ENCODE results near the gene NCOA1. TPM values are rescaled to one million over a fixed set of nuclear protein-coding genes. Genes with fewer than 3 reads are reported as not detected.

The NCOA1 gene
- polyA plus RNA-seq, 1 donor (not counting 4 experiments of a cell fraction or from before 2014, with no cell fraction given): 5.0 TPM

GRCh38 chr2:24722141-24722790 is 231.2 kb downstream of the NCOA1 start:
- no peak for FAIRE-seq

DNA sequence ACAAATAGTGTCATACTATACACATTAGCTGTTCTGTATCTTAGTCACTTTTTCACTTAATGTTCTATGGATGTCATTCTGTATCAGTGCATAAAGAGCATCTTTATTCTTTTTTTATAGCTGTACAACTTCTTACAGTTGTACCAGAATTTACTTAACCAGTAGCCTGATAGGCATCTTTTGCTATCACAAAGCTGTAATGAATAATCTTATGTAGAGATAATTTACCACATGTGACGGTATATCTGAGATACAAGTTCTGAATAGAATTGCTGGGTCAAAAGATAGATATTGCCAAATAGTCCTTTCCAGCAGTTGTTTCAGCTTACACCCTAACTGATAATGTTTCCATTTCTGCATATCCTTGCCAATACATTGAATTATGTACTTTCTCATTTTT is 232.1 kb downstream of the NCOA1 start:
- Histone ChIP-seq H3K27me3 (ENCODE audit: control insufficient read depth, extremely low read depth, insufficient read depth, low read length) (no peaks in the 10 kb centered on the region), H3K4me2 (ENCODE audit: control insufficient read depth, extremely low read depth, insufficient read depth, low read depth, low read length) (no peak overlapping the region), H3K9me3 (ENCODE audit: control insufficient read depth, low read depth, low read length) (no peaks in the 10 kb centered on the region), H3K4me1 (ENCODE audit: control insufficient read depth, extremely low read depth, insufficient read depth, low read length) (no peaks in the 10 kb centered on the region), H2AFZ (ENCODE audit: control insufficient read depth, low read length) (no peak overlapping the region), H3K36me3 (ENCODE audit: control insufficient read depth in 2 of 2, extremely low read depth in 1 of 2, insufficient read depth in 2 of 2, low read length in 2 of 2) (no peaks in the 10 kb centered on the region), H3K9ac (ENCODE audit: control insufficient read depth, extremely low read depth, insufficient read depth, low read length) (no peak overlapping the region), H3K27ac (ENCODE audit: control insufficient read depth, insufficient read depth, low read length) (no peak overlapping the region), H3K4me3 (ENCODE audit: control insufficient read depth in 2 of 3, extremely low read depth in 1 of 3, insufficient read depth in 2 of 3, low read depth in 1 of 3, low read length in 3 of 3) (no peak overlapping the region), H4K20me1 (ENCODE audit: control insufficient read depth, extremely low read depth, insufficient read depth, low read length) (no peaks in the 10 kb centered on the region), H3K9me1 (ENCODE audit: control insufficient read depth, extremely low read depth, insufficient read depth, low read length) (no peaks in the 10 kb centered on the region), H3K79me2 (ENCODE audit: control insufficient read depth, insufficient read depth, low read length) (no peaks in the 10 kb centered on the region)
- dilution Hi-C loops (cut with MboI; ENCODE audit: extremely low pct_ligation_motif_present, low sequenced_read_pairs): no loop called here
- FAIRE-seq: no peak
- TF ChIP-seq CTCF (optimal IDR thresholded peaks at IDR 0.05 in 1 of 3, IDR thresholded peaks at IDR 0.05 in 1 of 3, conservative IDR thresholded peaks at IDR 0.05 in 1 of 3; ENCODE audit: extremely low read depth in 1 of 3, insufficient read depth in 2 of 3, low read length in 3 of 3): no peak
- no peak for TF ChIP-seq EZH2 (IDR thresholded peaks at IDR 0.05; ENCODE audit: low read length)
- no peak for DNase-seq (ENCODE audit: low read depth, low spot score)

More at GRCh38 chr2:24722141-24722790, 231.2 kb downstream of the NCOA1 start:
- no peak overlapping the region for H3K9ac ChIP-seq (ENCODE audit: control insufficient read depth, extremely low read depth, insufficient read depth, low read length)
- no peaks in the 10 kb centered on the region for H3K79me2 ChIP-seq (ENCODE audit: control insufficient read depth, insufficient read depth, low read length)
- no peak overlapping the region for H3K4me2 ChIP-seq (ENCODE audit: control insufficient read depth, extremely low read depth, insufficient read depth, low read depth, low read length)
- no peaks in the 10 kb centered on the region for H3K27me3 ChIP-seq (ENCODE audit: control insufficient read depth, extremely low read depth, insufficient read depth, low read length)
- H4K20me1 ChIP-seq (ENCODE audit: control insufficient read depth, extremely low read depth, insufficient read depth, low read length): no peaks in the 10 kb centered on the region
- H3K27ac ChIP-seq (ENCODE audit: control insufficient read depth, insufficient read depth, low read length): no peak overlapping the region
- H3K4me1 ChIP-seq (ENCODE audit: control insufficient read depth, extremely low read depth, insufficient read depth, low read length): no peaks in the 10 kb centered on the region
- H2AFZ ChIP-seq (ENCODE audit: control insufficient read depth, low read length): no peak overlapping the region
- no peak for DNase-seq (ENCODE audit: low read depth, low spot score)
- dilution Hi-C loops (cut with MboI; ENCODE audit: extremely low pct_ligation_motif_present, low sequenced_read_pairs): no loop called here
- H3K4me3 ChIP-seq (ENCODE audit: control insufficient read depth in 2 of 3, extremely low read depth in 1 of 3, insufficient read depth in 2 of 3, low read depth in 1 of 3, low read length in 3 of 3): no peak overlapping the region
- no peaks in the 10 kb centered on the region for H3K9me1 ChIP-seq (ENCODE audit: control insufficient read depth, extremely low read depth, insufficient read depth, low read length)
- H3K36me3 ChIP-seq (ENCODE audit: control insufficient read depth in 2 of 2, extremely low read depth in 1 of 2, insufficient read depth in 2 of 2, low read length in 2 of 2): no peaks in the 10 kb centered on the region
- TF ChIP-seq CTCF (optimal IDR thresholded peaks at IDR 0.05 in 1 of 3, IDR thresholded peaks at IDR 0.05 in 1 of 3, conservative IDR thresholded peaks at IDR 0.05 in 1 of 3; ENCODE audit: extremely low read depth in 1 of 3, insufficient read depth in 2 of 3, low read length in 3 of 3) (no peak), EZH2 (IDR thresholded peaks at IDR 0.05; ENCODE audit: low read length) (no peak)
- no peaks in the 10 kb centered on the region for H3K9me3 ChIP-seq (ENCODE audit: control insufficient read depth, low read depth, low read length)

All from keratinocyte (primary cell).